Ascending aorta (tissue), 2 donors: ENCODE results near the gene SORBS2. TPM values are rescaled to one million over a fixed set of nuclear protein-coding genes. Genes with fewer than 3 reads are reported as not detected.
"Not testable (repeated sequence)": the region's sequence is repeated elsewhere in the genome, so short reads cannot be mapped to it uniquely, and the experiment has no call there.

Experiments
- DNase-seq, 2 donors: peaks; one replicate each; pipeline ENCODE4 v3.0.0-alpha.2; 2019; ENCODE audit warnings: low spot score in 2 of 2
- H3K27ac ChIP-seq, 2 donors: fragments of 200-600 bp; sonication (generic); one replicate each; pipeline ENCODE4 v1.5.1; 2016 to 2017; ENCODE audit warnings: mild to moderate bottlenecking in 1 of 2
- H3K27me3 ChIP-seq: fragments of 200-600 bp; sonication (generic); one replicate; pipeline ENCODE4 v1.5.1; 2017
- H3K36me3 ChIP-seq, 2 donors: fragments of 200-600 bp; sonication (generic); one replicate each; pipeline ENCODE4 v1.5.1; 2016
- H3K4me1 ChIP-seq, 2 donors: fragments of 200-600 bp; sonication (generic); one replicate each; pipeline ENCODE4 v1.5.1; 2016 to 2017; ENCODE audit warnings: mild to moderate bottlenecking in 1 of 2
- H3K4me3 ChIP-seq, 2 donors: fragments of 200-600 bp; sonication (generic); one replicate each; pipeline ENCODE4 v1.5.1; 2016 to 2017; ENCODE audit warnings: mild to moderate bottlenecking in 1 of 2
- H3K9me3 ChIP-seq, 2 donors: fragments of 200-600 bp; sonication (generic); one replicate each; pipeline ENCODE4 v1.5.1; 2016
- intact Hi-C: fragments of 100-400 bp; cut with DNase I; formaldehyde crosslinking; loops from one replicate; pipeline ENCODE4 v1.15.1; 2023
- total RNA-seq: library from RNA; depleted of rRNA; stranded (reverse); fragments of >200 nt; gene quantifications from one replicate; pipeline ENCODE4 v1.1.0, GENCODE V29; 2016
- TF ChIP-seq, protein P1 (sequence below), 3 experiments: fragments of 200-600 bp in 2 of 3; fragments of 450-650 bp in 1 of 3; sonication (generic) in 2 of 3; IDR thresholded peaks; one replicate each; pipeline ENCODE4 v1.5.1; 2016 to 2019; ENCODE audit warnings: antibody characterized with exemption in 3 of 3, mild to moderate bottlenecking in 1 of 3, moderate library complexity in 1 of 3

SORBS2 gene
- total RNA-seq, 1 donor from 2014 or later: 246 TPM

GRCh38 chr4:185718578-185719499 lies 93.2 kb downstream of the SORBS2 start:
- no peak for DNase-seq
- H3K4me3 ChIP-seq: no peak overlapping the region
- peak overlapping the region; percentile 51 to 76 for H3K27ac ChIP-seq
- TF ChIP-seq, protein P1, sequence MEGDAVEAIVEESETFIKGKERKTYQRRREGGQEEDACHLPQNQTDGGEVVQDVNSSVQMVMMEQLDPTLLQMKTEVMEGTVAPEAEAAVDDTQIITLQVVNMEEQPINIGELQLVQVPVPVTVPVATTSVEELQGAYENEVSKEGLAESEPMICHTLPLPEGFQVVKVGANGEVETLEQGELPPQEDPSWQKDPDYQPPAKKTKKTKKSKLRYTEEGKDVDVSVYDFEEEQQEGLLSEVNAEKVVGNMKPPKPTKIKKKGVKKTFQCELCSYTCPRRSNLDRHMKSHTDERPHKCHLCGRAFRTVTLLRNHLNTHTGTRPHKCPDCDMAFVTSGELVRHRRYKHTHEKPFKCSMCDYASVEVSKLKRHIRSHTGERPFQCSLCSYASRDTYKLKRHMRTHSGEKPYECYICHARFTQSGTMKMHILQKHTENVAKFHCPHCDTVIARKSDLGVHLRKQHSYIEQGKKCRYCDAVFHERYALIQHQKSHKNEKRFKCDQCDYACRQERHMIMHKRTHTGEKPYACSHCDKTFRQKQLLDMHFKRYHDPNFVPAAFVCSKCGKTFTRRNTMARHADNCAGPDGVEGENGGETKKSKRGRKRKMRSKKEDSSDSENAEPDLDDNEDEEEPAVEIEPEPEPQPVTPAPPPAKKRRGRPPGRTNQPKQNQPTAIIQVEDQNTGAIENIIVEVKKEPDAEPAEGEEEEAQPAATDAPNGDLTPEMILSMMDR (IDR thresholded peaks at IDR 0.05): no peak
- peaks cover 3 to 16% of the 10 kb centered on the region in 2 donors for H3K4me1 ChIP-seq
- no peaks in the 10 kb centered on the region for H3K36me3 ChIP-seq
- H3K9me3 ChIP-seq: no peaks in the 10 kb centered on the region
- intact Hi-C loops: loop anchor here (5.0 kb wide), 1 partner anchor 62 kb away; no protein-coding TSS in a partner anchor
- H3K27me3 ChIP-seq: no peaks in the 10 kb centered on the region

DNA sequence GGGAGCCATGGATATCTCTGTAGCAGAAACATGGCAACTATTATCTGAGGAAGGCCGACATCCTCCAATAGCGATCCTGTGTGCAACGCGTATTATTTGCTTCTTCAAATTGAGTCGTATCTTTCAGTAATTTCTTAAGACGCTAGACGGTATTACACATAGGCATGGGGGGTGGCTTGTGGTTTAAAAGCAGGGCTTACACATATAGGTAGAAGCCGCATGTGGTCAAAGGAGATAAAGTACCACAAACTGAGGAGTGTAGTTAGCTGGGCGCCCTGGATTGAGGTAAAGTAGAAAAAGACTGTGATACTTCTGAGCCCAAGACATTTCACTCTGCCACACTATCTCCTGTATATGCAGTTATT lies 94.6 kb downstream of the SORBS2 start:
- no peak for DNase-seq
- H3K4me1 ChIP-seq: peaks cover 3 to 12% of the 10 kb centered on the region in 2 donors
- TF ChIP-seq, protein P1 (IDR thresholded peaks at IDR 0.05): no peak
- no peak overlapping the region for H3K27ac ChIP-seq
- intact Hi-C loops: loop anchor here (5.0 kb wide), 1 partner anchor 60 kb away; no protein-coding TSS in a partner anchor
- H3K36me3 ChIP-seq: no peaks in the 10 kb centered on the region
- H3K27me3 ChIP-seq: no peaks in the 10 kb centered on the region
- H3K9me3 ChIP-seq: no peaks in the 10 kb centered on the region
- H3K4me3 ChIP-seq: no peak overlapping the region

GRCh38 chr4:185716577-185717376 lies 95.2 kb downstream of the SORBS2 start:
- TF ChIP-seq, protein P1 (IDR thresholded peaks at IDR 0.05): no peak
- no peaks in the 10 kb centered on the region for H3K9me3 ChIP-seq
- no peaks in the 10 kb centered on the region for H3K27me3 ChIP-seq
- no peaks in the 10 kb centered on the region for H3K36me3 ChIP-seq
- peak overlapping the region in 1 of 2 donors; percentile 19 for H3K27ac ChIP-seq
- intact Hi-C loops: loop anchor here (5.0 kb wide), 1 partner anchor 59 kb away; no protein-coding TSS in a partner anchor
- no peak overlapping the region for H3K4me3 ChIP-seq
- H3K4me1 ChIP-seq: peaks cover 3 to 12% of the 10 kb centered on the region in 2 donors
- no peak for DNase-seq

- no peak for DNase-seq
These were observed 95.8 kb downstream of the SORBS2 start for GRCh38 chr4:185716141-185716551.

GRCh38 chr4:185714524-185714923 lies 97.5 kb downstream of the SORBS2 start:
- H3K4me3 ChIP-seq, H3K27me3 ChIP-seq, H3K9me3 ChIP-seq, H3K27ac ChIP-seq, H3K36me3 ChIP-seq, intact Hi-C loops, DNase-seq: not testable (repeated sequence)
- peaks cover 0 to 12% of the 10 kb centered on the region in 2 donors for H3K4me1 ChIP-seq

More at GRCh38 chr4:185716141-185716551, 95.8 kb downstream of the SORBS2 start:
- Histone ChIP-seq H3K27ac (peak overlapping the region in 1 of 2 donors; percentile 19), H3K4me3 (no peak overlapping the region), H3K4me1 (peaks cover 0 to 8% of the 10 kb centered on the region in 2 donors), H3K36me3 (no peaks in the 10 kb centered on the region), H3K9me3 (no peaks in the 10 kb centered on the region), H3K27me3 (no peaks in the 10 kb centered on the region)
- TF ChIP-seq, protein P1 (IDR thresholded peaks at IDR 0.05): no peak
- intact Hi-C loops: loop anchor here (5.0 kb wide), 1 partner anchor 59 kb away; no protein-coding TSS in a partner anchor
